Measurements from ENCODE around the gene S100A7.
"Not testable (repeated sequence)": the region's sequence is repeated elsewhere in the genome, so short reads cannot be mapped to it uniquely, and the experiment has no call there.

S100A7 gene

DNA sequence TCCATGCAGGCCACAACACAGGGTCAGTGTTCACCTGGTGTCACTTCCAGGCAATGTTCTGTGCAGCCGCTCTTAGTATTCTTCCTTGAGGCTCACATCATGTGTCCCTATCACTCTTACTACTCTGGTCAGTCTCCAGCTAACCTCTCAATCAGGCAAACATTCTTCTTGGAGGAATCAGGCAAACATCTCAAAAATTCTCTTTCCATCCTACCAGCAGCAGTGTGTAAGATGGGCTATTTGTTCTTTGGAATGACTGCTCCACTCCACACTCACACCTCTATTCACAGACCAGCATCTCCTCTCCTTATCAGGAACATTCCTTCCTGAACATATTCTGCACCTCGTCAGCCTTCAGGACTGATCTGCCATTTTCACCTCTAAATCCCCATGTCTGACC lies 40.1 kb downstream of the S100A7 start:
- H3K4me3 ChIP-seq (ENCODE audit: low read depth, low read length), result no peak overlapping the region
- in situ Hi-C loops (cut with HindIII; ENCODE audit: low sequenced_read_pairs), result no loop called here
- DNase-seq (ENCODE audit: low read depth), result no peak
- TF ChIP-seq, protein P1, sequence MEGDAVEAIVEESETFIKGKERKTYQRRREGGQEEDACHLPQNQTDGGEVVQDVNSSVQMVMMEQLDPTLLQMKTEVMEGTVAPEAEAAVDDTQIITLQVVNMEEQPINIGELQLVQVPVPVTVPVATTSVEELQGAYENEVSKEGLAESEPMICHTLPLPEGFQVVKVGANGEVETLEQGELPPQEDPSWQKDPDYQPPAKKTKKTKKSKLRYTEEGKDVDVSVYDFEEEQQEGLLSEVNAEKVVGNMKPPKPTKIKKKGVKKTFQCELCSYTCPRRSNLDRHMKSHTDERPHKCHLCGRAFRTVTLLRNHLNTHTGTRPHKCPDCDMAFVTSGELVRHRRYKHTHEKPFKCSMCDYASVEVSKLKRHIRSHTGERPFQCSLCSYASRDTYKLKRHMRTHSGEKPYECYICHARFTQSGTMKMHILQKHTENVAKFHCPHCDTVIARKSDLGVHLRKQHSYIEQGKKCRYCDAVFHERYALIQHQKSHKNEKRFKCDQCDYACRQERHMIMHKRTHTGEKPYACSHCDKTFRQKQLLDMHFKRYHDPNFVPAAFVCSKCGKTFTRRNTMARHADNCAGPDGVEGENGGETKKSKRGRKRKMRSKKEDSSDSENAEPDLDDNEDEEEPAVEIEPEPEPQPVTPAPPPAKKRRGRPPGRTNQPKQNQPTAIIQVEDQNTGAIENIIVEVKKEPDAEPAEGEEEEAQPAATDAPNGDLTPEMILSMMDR (IDR thresholded peaks at IDR 0.05; ENCODE audit: low read depth, low read length, missing control alignments), result no peak

DNA sequence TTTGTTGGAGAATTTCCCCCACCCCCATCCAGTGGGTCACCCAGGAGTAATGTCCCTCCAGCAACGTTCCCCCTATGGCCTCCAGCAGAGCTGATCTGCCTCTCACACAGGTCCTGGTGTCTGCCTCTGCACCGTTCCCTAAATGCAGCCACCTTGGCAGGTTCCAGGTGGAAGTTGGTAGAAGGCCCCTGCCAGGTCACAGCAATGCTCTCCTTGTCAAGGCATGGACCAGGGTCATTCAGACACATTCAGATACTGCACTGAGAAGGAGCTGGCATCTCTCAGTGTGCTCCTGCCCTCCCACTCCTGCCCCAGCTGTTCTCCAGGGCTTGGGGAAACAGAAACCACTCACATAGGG lies 41.0 kb downstream of the S100A7 start:
- in situ Hi-C loops (cut with HindIII; ENCODE audit: low sequenced_read_pairs), result loop anchor here (10.0 kb wide), 1 partner anchor 55 kb away; no protein-coding TSS in a partner anchor
- DNase-seq (ENCODE audit: low read depth), result not testable (repeated sequence)

DNA sequence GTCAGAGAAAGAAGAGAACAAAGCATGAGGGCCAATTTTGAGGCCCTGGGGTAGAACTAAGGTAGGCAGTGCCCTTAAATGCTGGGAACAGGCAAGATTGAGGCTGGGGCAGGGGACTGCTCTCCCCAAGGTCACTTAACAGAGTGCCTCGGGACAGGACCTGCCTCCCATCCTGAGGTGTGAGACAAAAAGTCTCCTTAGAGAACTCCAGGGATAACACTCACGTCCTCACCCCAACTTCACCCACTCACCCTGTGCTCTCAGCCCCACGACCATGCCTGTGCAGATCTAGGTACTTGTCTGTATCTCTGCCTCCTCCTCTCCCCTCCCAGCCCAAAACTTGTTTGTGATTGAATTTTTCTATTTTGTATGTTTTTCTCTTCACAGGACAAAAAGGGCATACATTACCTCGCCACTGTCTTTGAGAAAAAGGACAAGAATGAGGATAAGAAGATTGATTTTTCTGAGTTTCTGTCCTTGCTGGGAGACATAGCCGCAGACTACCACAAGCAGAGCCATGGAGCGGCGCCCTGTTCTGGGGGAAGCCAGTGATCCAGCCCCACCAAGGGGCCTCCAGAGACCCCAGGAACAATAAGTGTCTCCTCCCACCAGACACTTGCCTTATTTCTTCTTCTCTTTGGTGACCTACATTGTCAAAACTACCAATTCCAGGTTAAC lies 41.6 kb downstream of the S100A7 start:
- in situ Hi-C loops (cut with HindIII; ENCODE audit: low sequenced_read_pairs), result loop anchor here (10.0 kb wide), 1 partner anchor 54 kb away; no protein-coding TSS in a partner anchor
- not testable (repeated sequence) for DNase-seq (ENCODE audit: low read depth)

More for the DNA sequence above, 41.0 kb downstream of the S100A7 start:
- H3K4me3 ChIP-seq (ENCODE audit: low read depth, low read length), result not testable (repeated sequence)

DNA sequence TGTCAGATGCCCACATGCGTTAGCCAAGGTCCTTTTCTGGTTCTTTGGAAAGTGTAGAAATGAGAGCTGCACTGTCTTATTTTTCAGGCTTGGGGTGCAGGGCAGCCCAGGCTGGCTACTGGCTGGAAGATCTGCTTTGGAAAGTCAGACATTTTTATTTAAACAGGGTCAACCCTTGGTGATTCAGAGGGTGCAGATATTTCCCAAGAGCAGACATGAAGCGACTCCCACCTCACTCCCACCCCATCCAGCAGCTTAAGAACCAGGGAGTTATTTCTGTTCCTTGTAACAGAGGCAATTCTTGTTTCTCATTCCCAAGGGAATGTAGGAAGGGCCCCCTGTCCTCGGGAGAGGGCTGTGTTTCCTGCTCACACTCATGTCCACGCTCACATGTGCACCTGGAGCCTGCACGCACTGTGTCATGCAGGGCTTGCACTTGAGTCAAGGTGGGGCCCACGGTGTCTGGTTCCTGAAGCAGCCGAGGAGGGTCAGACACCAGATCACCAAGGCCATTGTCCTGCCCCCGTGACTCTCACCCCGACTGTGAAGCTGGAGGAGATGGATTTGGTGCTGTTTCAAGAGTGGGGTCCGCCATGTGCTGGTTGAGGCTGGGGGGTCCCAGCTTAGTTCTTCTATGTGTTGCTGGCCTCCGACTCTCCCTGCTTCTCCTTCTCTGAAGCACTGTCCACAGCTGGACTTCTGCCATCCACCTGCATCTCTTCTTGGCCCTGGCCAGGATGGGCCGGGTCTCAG lies 43.1 kb downstream of the S100A7 start:
- TF ChIP-seq, protein P1 (IDR thresholded peaks at IDR 0.05; ENCODE audit: low read depth, low read length, missing control alignments), result no peak
- in situ Hi-C loops (cut with HindIII; ENCODE audit: low sequenced_read_pairs), result loop anchor here (10.0 kb wide), 1 partner anchor 53 kb away; no protein-coding TSS in a partner anchor
- H3K4me3 ChIP-seq (ENCODE audit: low read depth, low read length), result no peak overlapping the region
- no peak for DNase-seq (ENCODE audit: low read depth)

More for the DNA sequence above, 41.6 kb downstream of the S100A7 start:
- H3K4me3 ChIP-seq (ENCODE audit: low read depth, low read length), result not testable (repeated sequence)

DNA sequence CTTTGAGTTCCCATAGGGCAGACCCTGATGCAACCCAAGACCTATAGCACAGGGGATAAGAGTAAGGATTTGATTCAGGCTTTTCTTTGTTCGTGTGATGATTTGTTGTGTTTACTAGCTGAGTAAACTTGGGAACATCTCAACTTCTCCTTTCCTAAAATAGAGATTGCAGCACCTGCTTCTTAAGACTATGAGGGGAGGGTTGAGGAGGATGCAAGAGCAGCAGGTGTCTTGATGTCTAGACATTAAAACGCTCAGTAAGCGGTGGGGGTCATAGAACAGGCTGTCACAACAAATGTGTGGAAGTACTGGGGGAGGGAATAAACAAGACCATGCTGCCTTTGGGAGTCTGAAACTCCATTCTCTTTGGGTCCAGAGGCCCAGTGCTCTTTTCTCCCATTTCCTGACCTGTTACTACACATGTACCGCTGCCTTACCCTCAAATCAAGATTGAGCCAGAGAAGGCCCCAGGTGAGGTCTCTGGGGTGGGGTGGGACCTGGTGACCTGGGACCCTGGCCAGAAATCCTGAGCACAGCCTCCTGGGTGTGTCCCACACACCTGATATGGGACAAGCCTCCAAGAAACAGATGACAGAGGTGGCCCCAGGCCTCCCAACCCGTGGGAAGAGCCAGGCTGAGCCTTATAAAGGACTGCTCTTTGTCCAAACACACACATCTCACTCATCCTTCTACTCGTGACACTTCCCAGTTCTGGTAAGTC lies 44.4 kb downstream of the S100A7 start, which contains the start of gene S100A7A:
Gene S100A7A (plus strand): TSS at position 671 of the 721 bp plus-strand sequence. CDS start 1,563 bp downstream, outside the sequence.
- TF ChIP-seq, protein P1 (IDR thresholded peaks at IDR 0.05; ENCODE audit: low read depth, low read length, missing control alignments), result no peak
- no peak for DNase-seq (ENCODE audit: low read depth)
- in situ Hi-C loops (cut with HindIII; ENCODE audit: low sequenced_read_pairs), result loop anchor here (10.0 kb wide), 1 partner anchor 51 kb away; no protein-coding TSS in a partner anchor
- H3K4me3 ChIP-seq (ENCODE audit: low read depth, low read length), result no peak within 1 kb of the TSS

DNA sequence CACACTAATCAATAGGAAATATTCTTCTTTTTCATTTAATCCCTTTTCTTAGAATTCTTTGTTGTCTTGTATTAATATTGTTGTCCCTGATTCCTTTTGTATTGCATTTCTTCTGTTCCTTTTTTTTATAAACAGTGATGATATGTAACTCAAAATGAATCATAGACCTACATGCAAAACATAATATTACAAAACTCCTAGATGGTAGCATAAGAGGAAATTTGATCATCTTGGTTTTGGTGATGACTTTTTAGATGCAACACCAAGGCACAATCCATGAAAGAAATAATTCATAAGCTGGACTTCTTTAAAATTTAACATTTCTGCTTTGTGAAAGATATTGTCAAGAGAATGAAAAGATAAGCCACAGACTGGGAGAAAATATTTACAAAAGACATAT lies 46.5 kb downstream of the S100A7 start:
- H3K4me3 ChIP-seq (ENCODE audit: low read depth, low read length); DNase-seq (ENCODE audit: low read depth): not testable (repeated sequence)
- in situ Hi-C loops (cut with HindIII; ENCODE audit: low sequenced_read_pairs), result loop anchor here (10.0 kb wide), 1 partner anchor 49 kb away; no protein-coding TSS in a partner anchor
